Activated naive CD8-positive, alpha-beta T cell treated with anti-CD3 and anti-CD28 coated beads, Interleukin-2, amount 10 ng/mL, durations not matched to agents 7 days and 5 days (primary cell): ENCODE measurements around the gene SCN1B. TPM values are rescaled to one million over a fixed set of nuclear protein-coding genes. Genes with fewer than 3 reads are reported as not detected.
"Not testable (repeated sequence)": the region's sequence is repeated elsewhere in the genome, so short reads cannot be mapped to it uniquely, and the experiment has no call there.

Experiments used
- ATAC-seq: fragments of 150-1000 bp; cut with Tn5 transposase; one replicate; pipeline ENCODE4 v1.10.0; 2021; ENCODE audit warnings: low read depth, moderate library complexity
- POLR2A ChIA-PET: fragments of 350-600 bp; sonication (Branson Sonifier 250); formaldehyde crosslinking; loops from one replicate; lab custom pipeline; 2021; ENCODE audit warnings: antibody characterized with exemption; lab: Charles Lee
- DNase-seq: peaks from one replicate; pipeline ENCODE4 v3.0.0; 2021
- H3K27ac Mint-ChIP-seq: one replicate; pipeline ENCODE4 v1.8.0; 2022; ENCODE audit warnings: mild to moderate bottlenecking, mixed read lengths
- H3K27me3 Mint-ChIP-seq: one replicate; pipeline ENCODE4 v1.8.0; 2022; ENCODE audit warnings: mild to moderate bottlenecking, moderate library complexity, mixed read lengths
- H3K36me3 Mint-ChIP-seq: one replicate; pipeline ENCODE4 v1.8.0; 2021; ENCODE audit warnings: mild to moderate bottlenecking, mixed read lengths
- H3K4me1 Mint-ChIP-seq: one replicate; pipeline ENCODE4 v1.8.0; 2021; ENCODE audit warnings: mixed read lengths
- H3K4me3 Mint-ChIP-seq: one replicate; pipeline ENCODE4 v1.8.0; 2022; ENCODE audit warnings: mild to moderate bottlenecking, moderate library complexity, mixed read lengths
- H3K9me3 Mint-ChIP-seq: one replicate; pipeline ENCODE4 v1.8.0; 2021; ENCODE audit warnings: mixed read lengths
- total RNA-seq, 2 experiments: library from RNA; stranded (reverse); gene quantifications; one replicate each; pipeline ENCODE4 v1.2.3, GENCODE V29; 2021

Gene SCN1B
- total RNA-seq, 2 experiments from 2014 or later = 0.85 to 1.2 TPM

GRCh38 chr19:35026418-35026817 is 3.9 kb upstream of the SCN1B start:
- POLR2A ChIA-PET = no interaction called here
- peaks cover 13% of the 10 kb centered on the region for H3K36me3 Mint-ChIP-seq
- DNase-seq (no peak), ATAC-seq (no peak)
- no peak overlapping the region for H3K27ac Mint-ChIP-seq
- no peak overlapping the region for H3K4me3 Mint-ChIP-seq
- H3K4me1 Mint-ChIP-seq = peaks cover 4% of the 10 kb centered on the region
- H3K9me3 Mint-ChIP-seq = no peaks in the 10 kb centered on the region
- peaks cover 7% of the 10 kb centered on the region for H3K27me3 Mint-ChIP-seq

GRCh38 chr19:35027009-35027408 is 3.3 kb upstream of the SCN1B start:
- POLR2A ChIA-PET = no interaction called here
- Mint-ChIP-seq H3K9me3 (no peaks in the 10 kb centered on the region), H3K4me3 (no peak overlapping the region), H3K27ac (no peak overlapping the region), H3K36me3 (peaks cover 11% of the 10 kb centered on the region), H3K4me1 (peaks cover 5% of the 10 kb centered on the region), H3K27me3 (peaks cover 12% of the 10 kb centered on the region)
- ATAC-seq (no peak), DNase-seq (no peak)

- Mint-ChIP-seq H3K36me3 (peaks cover 10% of the 10 kb centered on the region), H3K27me3 (peaks cover 20% of the 10 kb centered on the region), H3K27ac (no peak overlapping the region), H3K4me3 (no peak overlapping the region), H3K4me1 (peaks cover 5% of the 10 kb centered on the region), H3K9me3 (no peaks in the 10 kb centered on the region)
- ATAC-seq (no peak), DNase-seq (no peak)
- POLR2A ChIA-PET = no interaction called here
Measured at GRCh38 chr19:35027851-35028599, 2.2 kb upstream of the SCN1B start.

- H3K9me3 Mint-ChIP-seq, H3K4me1 Mint-ChIP-seq, H3K4me3 Mint-ChIP-seq, H3K27ac Mint-ChIP-seq, ATAC-seq, DNase-seq: not testable (repeated sequence)
- peaks cover 10% of the 10 kb centered on the region for H3K36me3 Mint-ChIP-seq
- POLR2A ChIA-PET = interaction anchor here (0.6 kb wide), 1 partner anchor 63 kb away, joined by 3 read pairs; no protein-coding TSS in a partner anchor
- H3K27me3 Mint-ChIP-seq = peaks cover 20% of the 10 kb centered on the region
Measured at GRCh38 chr19:35028600-35028885, 1.7 kb upstream of the SCN1B start.

GRCh38 chr19:35029275-35029736 is 964 bp upstream of the SCN1B start:
- Mint-ChIP-seq H3K27me3 (peaks cover 20% of the 10 kb centered on the region), H3K4me3 (peak overlapping the region; percentile 48)
- not testable (repeated sequence) for H3K4me1 Mint-ChIP-seq, H3K36me3 Mint-ChIP-seq, H3K9me3 Mint-ChIP-seq, DNase-seq, ATAC-seq, H3K27ac Mint-ChIP-seq
- POLR2A ChIA-PET = interaction anchor here (0.6 to 1.0 kb wide), 3 partner anchors 15 to 968 kb away, joined by 3 to 9 read pairs (median 4); no protein-coding TSS in a partner anchor

GRCh38 chr19:35029737-35030256 is 473 bp upstream of the SCN1B start:
- POLR2A ChIA-PET = interaction anchor here (1.0 kb wide), 2 partner anchors 16 to 182 kb away, joined by 4 read pairs; no protein-coding TSS in a partner anchor
- Mint-ChIP-seq H3K9me3 (no peaks in the 10 kb centered on the region), H3K4me1 (peaks cover 5% of the 10 kb centered on the region), H3K4me3 (peak overlapping the region; percentile 16), H3K27me3 (peaks cover 20% of the 10 kb centered on the region), H3K27ac (no peak overlapping the region), H3K36me3 (peaks cover 8% of the 10 kb centered on the region)
- peak; percentile 25 for ATAC-seq
- no peak for DNase-seq

- Mint-ChIP-seq H3K27ac (no peak overlapping the region), H3K9me3 (no peaks in the 10 kb centered on the region), H3K36me3 (peaks cover 8% of the 10 kb centered on the region), H3K27me3 (peaks cover 20% of the 10 kb centered on the region), H3K4me1 (peaks cover 5% of the 10 kb centered on the region), H3K4me3 (peak overlapping the region; percentile 66)
- no peak for DNase-seq
- no peak for ATAC-seq
- POLR2A ChIA-PET = interaction anchor here (0.5 to 1.0 kb wide), 2 partner anchors 180 to 567 kb away, joined by 3 to 4 read pairs; no protein-coding TSS in a partner anchor
Measured at GRCh38 chr19:35031072-35031881, 1.0 kb downstream of the SCN1B start.

- DNase-seq = no peak
- no peaks in the 10 kb centered on the region for H3K9me3 Mint-ChIP-seq
- H3K36me3 Mint-ChIP-seq = peaks cover 6% of the 10 kb centered on the region
- peaks cover 5% of the 10 kb centered on the region for H3K4me1 Mint-ChIP-seq
- no peak overlapping the region for H3K27ac Mint-ChIP-seq
- ATAC-seq = no peak
- POLR2A ChIA-PET = no interaction called here
- peaks cover 20% of the 10 kb centered on the region for H3K27me3 Mint-ChIP-seq
- no peak overlapping the region for H3K4me3 Mint-ChIP-seq
Measured at GRCh38 chr19:35032356-35032865, 2.1 kb downstream of the SCN1B start.

- H3K9me3 Mint-ChIP-seq = no peaks in the 10 kb centered on the region
- ATAC-seq = no peak
- POLR2A ChIA-PET = no interaction called here
- no peak for DNase-seq
- peaks cover 2% of the 10 kb centered on the region for H3K36me3 Mint-ChIP-seq
- no peak overlapping the region for H3K27ac Mint-ChIP-seq
- no peak overlapping the region for H3K4me3 Mint-ChIP-seq
- peaks cover 5% of the 10 kb centered on the region for H3K4me1 Mint-ChIP-seq
- peaks cover 20% of the 10 kb centered on the region for H3K27me3 Mint-ChIP-seq
Measured at GRCh38 chr19:35033067-35034004, 3.1 kb downstream of the SCN1B start.

GRCh38 chr19:35034005-35034502 is 3.8 kb downstream of the SCN1B start:
- H3K4me3 Mint-ChIP-seq = no peak overlapping the region
- H3K9me3 Mint-ChIP-seq = no peaks in the 10 kb centered on the region
- no peak for DNase-seq
- no peaks in the 10 kb centered on the region for H3K36me3 Mint-ChIP-seq
- peaks cover 5% of the 10 kb centered on the region for H3K4me1 Mint-ChIP-seq
- no peak for ATAC-seq
- H3K27me3 Mint-ChIP-seq = peaks cover 20% of the 10 kb centered on the region
- POLR2A ChIA-PET = no interaction called here
- H3K27ac Mint-ChIP-seq = no peak overlapping the region

GRCh38 chr19:35034588-35035382 is 4.5 kb downstream of the SCN1B start:
- ATAC-seq (no peak), DNase-seq (no peak)
- Mint-ChIP-seq H3K4me3 (no peak overlapping the region), H3K36me3 (no peaks in the 10 kb centered on the region), H3K27ac (no peak overlapping the region), H3K9me3 (no peaks in the 10 kb centered on the region), H3K4me1 (peaks cover 5% of the 10 kb centered on the region), H3K27me3 (peaks cover 18% of the 10 kb centered on the region)
- POLR2A ChIA-PET = no interaction called here
